ENCODE results near the gene CPLX3.

Gene CPLX3

DNA sequence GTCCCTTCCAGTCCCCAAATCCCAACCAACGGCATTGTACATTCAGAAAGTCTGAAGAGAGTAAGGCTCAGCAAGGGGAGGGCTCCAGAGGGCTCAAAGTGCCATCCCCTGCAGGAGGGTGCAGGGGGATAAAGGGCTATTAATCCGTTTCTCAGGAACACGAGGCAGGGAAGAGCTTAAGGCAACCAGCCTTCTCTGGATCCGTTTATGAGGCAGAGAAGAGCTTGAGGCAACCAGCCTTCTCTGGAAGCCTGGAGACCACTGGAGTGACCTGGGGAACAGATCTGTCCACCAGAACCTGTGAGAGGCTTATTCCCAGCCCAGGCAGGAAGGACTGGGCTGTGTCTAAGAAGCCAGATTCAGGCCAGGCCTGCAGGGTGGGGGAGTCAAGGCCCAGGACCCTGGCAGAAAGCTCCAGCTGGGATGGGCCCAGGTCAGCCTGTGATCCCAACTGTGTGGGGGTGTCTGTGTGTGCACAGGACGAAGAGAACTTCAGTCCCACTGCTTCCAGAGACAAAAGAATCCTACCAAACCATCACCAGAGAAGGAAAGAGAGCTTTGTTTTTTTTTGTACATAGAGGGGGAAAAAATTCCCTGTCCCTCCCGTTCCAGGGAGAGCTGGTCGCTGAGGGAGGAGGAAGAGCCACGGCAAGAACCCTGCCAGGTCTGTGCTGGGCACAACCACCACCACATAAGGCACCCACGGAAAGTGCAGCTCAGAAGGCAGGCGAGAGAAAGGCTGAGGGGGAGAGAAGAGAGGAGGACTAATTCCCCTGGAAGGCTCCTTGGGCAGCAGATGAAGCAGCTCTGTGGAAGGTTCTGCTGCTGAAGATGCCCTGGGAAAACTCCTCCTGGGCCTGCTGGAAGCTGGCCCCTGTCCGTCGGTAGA, 18.1 kb downstream of the CPLX3 start:
- no peak for DNase-seq (ENCODE audit: low spot score)

- DNase-seq (ENCODE audit: low spot score) = no peak
Measured at GRCh38 chr15:74845208-74845568, 18.8 kb downstream of the CPLX3 start.

DNA sequence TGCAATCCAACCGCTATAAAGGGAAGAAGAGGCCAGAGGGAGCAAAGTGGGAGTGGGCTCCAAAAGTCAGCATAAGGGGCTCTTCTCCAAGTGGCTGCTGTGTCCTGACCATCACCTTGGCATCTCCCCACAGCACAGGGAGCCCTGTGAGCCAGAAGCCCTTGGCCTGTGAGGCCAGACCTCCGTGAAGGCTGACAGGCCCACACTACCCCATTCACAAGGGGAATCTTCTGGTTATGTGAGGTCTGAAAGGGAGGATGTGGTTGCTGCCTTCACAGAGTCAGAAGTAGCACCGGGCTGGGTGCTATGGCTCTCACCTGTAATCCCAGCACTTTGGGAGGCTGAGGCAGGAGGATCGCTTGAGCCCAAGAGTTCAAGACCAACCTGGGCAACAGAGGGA, 19.2 kb downstream of the CPLX3 start:
- DNase-seq (ENCODE audit: low spot score) = no peak

DNA sequence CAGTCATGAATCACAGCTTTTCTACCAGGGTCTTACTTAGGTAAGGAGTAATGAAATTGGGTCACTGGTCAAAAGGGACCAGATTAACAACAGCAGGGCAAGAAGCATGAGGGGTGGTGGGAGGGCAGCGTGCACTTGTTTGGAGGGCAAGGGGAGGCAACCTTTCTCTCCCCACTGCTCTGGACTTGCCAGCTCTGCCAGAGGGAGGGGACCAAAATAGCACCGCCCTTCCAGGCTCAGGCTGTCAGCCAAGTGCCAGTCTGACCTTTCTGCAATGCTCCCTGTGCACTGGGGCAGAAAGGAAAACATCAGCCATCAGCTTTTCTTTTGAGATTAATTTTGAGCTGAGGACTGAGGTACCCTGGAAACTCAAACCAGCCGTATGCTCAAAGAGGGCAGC, 21.0 kb downstream of the CPLX3 start:
- no peak for DNase-seq (ENCODE audit: low spot score)

- no peak for DNase-seq (ENCODE audit: low spot score)
Measured at GRCh38 chr15:74850393-74850792, 24.0 kb downstream of the CPLX3 start.

- no peak for DNase-seq (ENCODE audit: low spot score)
Measured at GRCh38 chr15:74851960-74852359, 25.5 kb downstream of the CPLX3 start.

GRCh38 chr15:74854453-74855022, 28.1 kb downstream of the CPLX3 start:
- DNase-seq (ENCODE audit: low spot score) = no peak

- no peak for DNase-seq (ENCODE audit: low spot score)
Measured at GRCh38 chr15:74855857-74856256, 29.4 kb downstream of the CPLX3 start.

GRCh38 chr15:74856537-74856936, 30.1 kb downstream of the CPLX3 start:
- DNase-seq (ENCODE audit: low spot score) = no peak

DNA sequence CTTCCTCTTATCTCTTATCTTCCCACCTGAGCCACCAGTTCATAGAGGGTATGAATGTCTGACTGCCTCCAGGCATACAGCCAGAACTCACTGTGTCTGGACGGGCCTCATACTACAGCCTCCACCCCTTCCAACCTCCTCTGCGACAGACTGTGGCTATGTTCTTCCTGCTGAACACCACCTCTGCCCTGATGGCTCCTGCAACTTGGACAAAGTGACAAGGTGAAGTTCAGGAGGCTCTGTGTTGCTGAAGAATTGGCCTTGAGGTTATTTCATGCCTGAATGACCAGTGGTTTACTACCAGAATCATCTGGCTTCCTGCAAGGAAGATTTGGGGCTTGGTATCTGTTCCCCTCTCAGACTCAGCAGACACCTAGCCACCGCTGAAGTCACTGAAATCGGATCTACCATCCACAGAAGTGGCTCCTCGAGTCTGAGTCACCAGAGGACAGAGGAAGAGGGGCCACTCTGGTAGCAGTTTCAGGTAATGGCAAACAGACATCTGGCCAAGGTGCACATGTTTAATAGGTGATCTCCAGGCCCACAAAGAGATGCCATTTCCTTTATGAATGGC, 30.7 kb downstream of the CPLX3 start:
- no peak for DNase-seq (ENCODE audit: low spot score)

DNA sequence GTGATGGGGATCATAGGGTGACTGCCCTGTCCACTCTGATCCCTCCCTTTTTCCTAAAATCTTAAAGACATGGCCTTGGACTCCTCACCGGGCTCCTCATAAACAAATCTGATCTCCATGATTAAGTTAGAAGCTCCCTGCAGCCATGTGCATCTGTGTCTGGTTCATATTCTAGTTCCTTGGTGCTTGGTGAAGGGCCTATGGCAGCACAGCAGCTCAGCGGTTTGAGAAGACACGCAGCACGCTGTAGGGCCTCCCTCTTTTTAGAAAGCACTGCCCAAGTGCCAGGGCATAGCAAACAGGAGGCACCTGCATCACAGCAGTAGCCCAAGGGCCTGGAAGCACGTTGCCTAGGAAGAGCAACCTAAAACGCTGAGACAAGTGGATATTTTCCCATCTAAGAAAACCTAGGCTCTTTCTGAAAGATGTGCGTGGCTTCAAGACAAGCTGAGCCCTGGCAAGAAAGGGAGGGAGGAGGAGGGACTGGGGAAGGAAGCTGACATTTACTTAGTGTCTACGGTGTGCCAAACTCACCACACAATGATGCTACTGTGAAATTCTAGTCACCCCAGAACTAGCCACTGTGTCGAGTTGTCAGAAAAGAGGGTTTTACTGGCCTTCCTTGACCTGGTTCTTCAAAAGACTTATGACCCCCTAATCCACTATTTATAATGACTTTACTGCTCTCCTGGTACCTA, 31.4 kb downstream of the CPLX3 start:
- DNase-seq (ENCODE audit: low spot score) = no peak

GRCh38 chr15:74858369-74858740, 31.9 kb downstream of the CPLX3 start:
- DNase-seq (ENCODE audit: low spot score) = no peak

- DNase-seq (ENCODE audit: low spot score) = no peak
Measured at GRCh38 chr15:74863239-74864056, 37.0 kb downstream of the CPLX3 start.

DNA sequence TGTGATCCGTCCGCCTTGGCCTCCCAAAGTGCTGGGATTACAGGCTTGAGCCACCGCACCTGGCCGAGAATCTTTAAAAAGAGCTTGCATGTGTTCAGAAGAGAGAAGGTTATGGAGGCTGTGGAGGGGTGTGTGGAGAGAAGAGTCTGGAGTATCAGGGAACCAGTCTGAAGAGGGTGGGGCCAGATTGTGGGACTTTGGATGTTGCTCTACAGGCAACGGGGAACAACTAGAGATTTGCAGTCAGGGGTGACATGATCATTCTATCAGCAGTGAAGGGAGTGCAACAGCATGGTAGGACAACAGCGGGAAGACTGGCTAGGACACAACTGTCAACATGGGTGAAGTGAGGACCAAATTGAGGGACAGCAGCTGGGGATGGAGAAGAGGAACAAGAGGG, 37.9 kb downstream of the CPLX3 start:
- DNase-seq (ENCODE audit: low spot score) = no peak

- no peak for DNase-seq (ENCODE audit: low spot score)
Measured at GRCh38 chr15:74865316-74865715, 38.9 kb downstream of the CPLX3 start.

GRCh38 chr15:74866090-74866489, 39.7 kb downstream of the CPLX3 start:
- DNase-seq (ENCODE audit: low spot score) = no peak

DNA sequence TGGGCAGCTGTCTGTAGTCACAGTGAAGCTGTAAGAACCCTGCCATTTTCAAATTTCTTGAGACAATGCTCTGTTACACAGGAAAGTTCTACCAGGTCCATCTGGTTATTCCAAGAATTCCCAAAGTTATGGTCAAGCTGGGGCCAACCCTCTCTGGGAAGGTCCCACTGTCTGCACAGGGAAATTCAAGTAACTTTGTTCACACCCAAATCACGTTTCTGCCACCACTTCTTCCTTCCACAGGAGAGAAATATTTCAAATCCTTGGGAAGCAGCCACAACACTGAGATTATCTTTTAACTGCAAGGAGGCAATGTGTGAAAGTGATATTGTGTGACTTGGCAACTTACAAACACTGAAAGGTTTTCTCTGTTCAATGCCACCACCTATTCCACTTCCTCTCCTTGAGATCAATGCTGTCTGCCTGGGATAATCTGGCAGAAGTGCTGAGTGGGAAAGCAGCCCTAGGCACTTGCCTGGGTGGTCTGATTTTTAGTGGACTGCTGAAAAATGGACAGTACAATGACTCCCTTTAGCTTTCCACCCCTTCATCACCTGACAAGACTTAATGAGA, 41.1 kb downstream of the CPLX3 start:
- no peak for DNase-seq (ENCODE audit: low spot score)

DNA sequence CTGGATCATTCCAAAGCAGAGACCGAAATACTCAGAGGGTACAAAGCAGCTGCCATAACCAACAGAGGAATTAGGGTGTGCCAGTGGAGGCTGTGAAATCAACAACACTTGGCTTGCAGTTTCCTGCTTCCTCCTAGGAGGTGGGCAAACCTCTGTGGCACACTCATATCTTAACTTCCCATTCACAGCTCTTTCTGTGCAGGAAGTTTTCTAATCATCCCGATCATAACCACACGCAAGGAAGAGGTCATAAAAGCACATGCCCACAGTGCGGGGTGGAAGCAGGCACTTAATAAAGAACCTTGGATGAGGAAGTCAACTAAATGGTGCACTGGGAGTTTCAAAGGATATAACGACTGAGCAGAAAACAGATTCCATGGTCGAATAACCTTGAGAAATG, 41.6 kb downstream of the CPLX3 start:
- DNase-seq (ENCODE audit: low spot score) = no peak

DNA sequence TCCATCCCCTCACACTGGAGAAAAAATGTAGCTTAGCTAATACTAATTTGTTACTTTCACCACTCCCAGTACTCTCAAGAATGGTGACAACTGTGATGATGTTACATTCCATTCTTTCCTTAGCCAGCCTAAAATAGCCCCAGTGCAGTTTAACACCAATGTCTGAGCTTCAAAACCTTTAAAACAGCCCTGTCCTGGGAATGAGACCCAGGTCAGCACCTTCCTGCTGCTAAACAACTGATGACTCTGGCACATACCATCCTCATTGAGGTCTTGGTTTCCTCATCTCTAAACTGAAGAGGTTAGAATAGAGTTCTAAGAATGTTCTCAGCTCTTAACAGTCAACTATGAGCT, 42.9 kb downstream of the CPLX3 start:
- DNase-seq (ENCODE audit: low spot score) = no peak

GRCh38 chr15:74869726-74870407, 43.4 kb downstream of the CPLX3 start:
- no peak for DNase-seq (ENCODE audit: low spot score)
